Activated T-helper 1 cell treated with anti-CD3 and anti-CD28 coated beads, Interleukin-2, amount 50 U/mL, for 16 hours (primary cell): ENCODE measurements around the gene ALPG.
"Not testable (repeated sequence)": the region's sequence is repeated elsewhere in the genome, so short reads cannot be mapped to it uniquely, and the experiment has no call there.

ENCODE experiments used
- DNase-seq, 2 donors: peaks; one replicate each; pipeline ENCODE4 v3.0.0-alpha.2; 2020; ENCODE audit warnings: low read depth in 1 of 2, low spot score in 1 of 2

The ALPG gene

DNA sequence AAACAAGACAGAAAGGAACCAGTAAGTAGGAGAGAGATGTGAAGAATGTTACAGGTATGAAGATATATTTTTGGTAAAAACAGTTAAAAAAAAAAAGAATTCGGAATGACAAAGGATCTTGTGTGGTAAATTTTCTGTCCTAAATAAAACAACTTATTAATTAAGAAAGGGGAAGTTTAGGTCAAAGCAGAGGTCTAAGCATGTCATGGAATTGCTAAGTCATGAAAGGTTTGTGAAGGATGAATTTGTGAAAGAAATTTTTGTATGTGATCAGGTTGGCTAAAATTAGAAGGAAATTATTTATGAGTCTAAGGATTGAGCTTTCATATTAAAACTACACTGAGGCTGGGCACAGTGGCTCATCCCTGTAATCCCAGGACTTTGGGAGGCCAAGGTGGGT, 11.1 kb upstream of the ALPG start:
- no peak for DNase-seq

GRCh38 chr2:232396683-232397082, 10.0 kb upstream of the ALPG start:
- no peak for DNase-seq

- DNase-seq: no peak
Measured at GRCh38 chr2:232398293-232399034, 8.2 kb upstream of the ALPG start.

- DNase-seq: no peak
Measured at GRCh38 chr2:232400256-232401015, 6.2 kb upstream of the ALPG start.

DNA sequence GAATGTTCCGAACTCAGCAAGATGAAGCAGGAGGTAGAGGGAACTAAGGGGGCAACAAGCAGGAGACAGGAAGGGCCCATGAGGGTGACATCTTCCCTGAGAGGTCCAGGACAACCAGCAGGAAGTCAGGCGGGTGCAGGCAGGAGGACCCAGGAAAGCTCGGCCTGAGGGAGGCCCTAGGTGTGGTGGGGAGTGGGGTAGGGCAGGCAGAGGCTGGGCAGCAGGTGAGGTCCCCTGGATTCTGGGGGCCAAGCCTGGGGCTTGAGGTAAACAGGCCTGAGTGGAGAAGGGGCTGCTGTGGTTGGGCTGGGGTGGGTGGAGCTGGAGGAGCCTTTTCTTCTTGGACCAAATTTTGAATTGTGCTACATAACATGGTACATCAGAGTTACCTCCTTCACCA, 4.1 kb upstream of the ALPG start:
- DNase-seq: no peak

DNA sequence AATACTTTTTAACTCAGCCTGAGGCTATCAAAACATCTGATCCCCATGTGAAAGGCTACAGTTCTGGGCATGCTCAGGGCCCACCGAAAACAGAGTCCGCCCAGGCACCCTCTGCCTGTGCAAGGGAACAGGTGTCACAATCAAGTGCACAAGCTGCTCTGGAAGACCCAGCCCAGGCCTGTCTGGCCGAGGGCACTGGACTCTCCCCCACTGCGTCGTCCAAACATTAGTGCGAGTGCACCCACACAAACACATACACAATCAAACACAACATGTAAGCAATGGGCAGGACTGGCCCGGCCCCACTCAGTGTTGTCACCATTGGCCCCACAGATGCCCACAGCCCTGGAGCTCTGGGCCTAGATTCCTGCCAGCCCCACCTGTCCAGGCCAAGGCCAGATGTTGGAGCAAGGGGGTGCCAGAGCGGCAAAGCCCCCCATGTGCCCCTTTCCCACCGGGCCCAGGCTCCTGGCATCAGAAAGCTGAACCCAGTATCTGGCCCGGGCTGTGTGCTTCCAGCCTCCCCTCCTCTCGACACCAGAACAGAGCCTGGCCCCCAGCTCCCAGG, 617 bp upstream of the ALPG start:
- DNase-seq: no peak

DNA sequence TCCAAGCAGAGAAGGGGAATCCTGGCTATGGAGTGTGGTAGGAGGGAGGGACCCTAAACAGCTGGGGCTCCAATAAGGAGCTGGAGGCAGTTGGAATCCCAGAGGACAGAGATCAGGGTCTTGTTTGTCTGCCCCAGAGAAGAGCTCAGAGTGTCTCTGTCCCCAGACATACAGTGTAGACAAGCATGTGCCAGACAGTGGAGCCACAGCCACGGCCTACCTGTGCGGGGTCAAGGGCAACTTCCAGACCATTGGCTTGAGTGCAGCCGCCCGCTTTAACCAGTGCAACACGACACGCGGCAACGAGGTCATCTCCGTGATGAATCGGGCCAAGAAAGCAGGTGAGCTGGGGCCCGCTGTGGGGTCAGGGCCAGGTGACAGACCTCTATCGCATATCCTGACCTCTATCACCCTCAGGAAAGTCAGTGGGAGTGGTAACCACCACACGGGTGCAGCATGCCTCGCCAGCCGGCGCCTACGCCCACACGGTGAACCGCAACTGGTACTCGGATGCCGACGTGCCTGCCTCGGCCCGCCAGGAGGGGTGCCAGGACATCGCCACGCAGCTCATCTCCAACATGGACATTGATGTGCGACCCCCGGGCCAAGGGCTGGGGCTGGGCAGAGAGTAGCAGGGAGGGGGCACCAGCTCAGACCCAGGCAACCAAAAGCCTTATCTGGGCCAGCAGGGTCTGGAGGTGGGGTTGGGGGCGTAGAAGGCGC, 945 bp downstream of the ALPG start:
- not testable (repeated sequence) for DNase-seq

DNA sequence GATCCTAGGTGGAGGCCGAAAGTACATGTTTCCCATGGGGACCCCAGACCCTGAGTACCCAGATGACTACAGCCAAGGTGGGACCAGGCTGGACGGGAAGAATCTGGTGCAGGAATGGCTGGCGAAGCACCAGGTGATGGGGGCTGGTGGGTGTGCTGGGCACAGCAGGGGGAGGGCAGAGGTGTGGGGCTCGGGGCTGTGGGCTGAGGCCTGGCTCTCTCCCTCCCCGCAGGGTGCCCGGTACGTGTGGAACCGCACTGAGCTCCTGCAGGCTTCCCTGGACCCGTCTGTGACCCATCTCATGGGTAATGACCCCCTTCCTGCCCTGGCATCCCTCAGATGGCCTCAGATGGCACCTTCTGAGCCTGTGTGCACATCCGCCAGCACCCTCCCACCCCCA, 1.6 kb downstream of the ALPG start:
- not testable (repeated sequence) for DNase-seq

- DNase-seq: not testable (repeated sequence)
Measured at GRCh38 chr2:232409617-232410016, 3.0 kb downstream of the ALPG start.

DNA sequence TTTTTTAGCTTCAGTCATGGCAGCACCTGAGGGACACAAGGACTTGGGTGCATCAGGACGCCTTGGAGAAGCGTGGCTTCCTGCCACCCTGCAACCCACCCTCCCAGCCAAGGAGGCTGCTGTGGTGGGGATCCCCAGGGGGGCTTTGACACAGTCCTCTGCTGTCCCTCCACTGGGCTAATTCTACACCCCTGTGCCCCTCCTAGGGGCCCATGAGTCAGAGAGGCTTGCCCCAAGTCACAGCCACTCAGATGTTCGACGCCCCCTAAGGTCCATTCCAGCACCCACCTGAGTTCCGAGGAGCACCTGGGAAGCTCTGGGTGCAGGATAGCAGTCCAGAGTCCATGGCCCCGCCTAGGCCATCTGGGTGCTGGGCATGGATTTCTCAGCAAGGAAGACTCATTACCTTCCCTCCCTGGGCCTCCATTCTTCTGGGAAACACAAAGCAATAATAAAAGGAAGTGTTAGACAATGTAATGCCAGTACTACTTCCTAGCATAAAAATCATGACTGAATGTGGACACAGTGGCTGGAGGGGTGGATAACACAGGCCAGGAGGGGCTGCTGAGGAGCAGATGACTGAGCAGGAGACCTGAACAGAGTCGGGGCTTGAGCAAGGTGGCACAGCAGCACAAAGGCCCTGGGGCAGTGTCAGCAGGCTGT, 3.7 kb downstream of the ALPG start:
- DNase-seq: no peak

DNA sequence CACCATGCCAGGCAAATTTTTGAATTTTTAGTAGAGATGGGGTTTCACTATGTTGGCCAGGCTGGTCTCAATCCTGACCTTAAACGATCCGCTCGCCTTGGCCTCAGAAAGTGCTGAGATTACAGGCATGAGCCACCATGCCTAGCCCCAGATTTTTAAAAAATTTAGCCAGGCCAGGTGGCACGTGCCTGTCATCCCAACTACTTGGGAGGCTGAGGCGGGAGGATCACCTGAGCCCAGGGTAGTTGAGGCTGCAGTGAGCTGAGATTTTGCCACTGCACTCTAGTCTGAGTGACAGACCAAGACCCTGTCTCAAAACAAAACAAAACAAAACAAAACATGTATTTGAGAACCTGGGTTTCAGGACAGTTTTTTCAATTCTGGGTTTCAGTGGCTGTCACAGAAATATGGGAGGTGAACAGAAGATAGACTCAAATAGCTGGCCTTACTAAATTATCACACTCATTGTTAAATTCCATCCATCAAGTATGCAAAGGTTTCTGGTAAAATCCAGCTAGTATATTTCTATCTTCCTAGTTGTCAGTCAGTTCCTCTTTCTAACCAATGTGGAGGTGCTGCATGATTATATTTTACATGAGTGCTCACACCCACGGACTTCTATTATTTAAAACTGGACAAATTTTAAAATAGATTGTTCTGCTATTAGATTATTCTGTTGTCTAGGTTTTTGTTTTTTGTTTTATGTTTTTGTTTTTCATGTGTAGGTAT, 5.4 kb downstream of the ALPG start:
- no peak for DNase-seq

GRCh38 chr2:232412986-232413385, 6.3 kb downstream of the ALPG start:
- no peak for DNase-seq

DNA sequence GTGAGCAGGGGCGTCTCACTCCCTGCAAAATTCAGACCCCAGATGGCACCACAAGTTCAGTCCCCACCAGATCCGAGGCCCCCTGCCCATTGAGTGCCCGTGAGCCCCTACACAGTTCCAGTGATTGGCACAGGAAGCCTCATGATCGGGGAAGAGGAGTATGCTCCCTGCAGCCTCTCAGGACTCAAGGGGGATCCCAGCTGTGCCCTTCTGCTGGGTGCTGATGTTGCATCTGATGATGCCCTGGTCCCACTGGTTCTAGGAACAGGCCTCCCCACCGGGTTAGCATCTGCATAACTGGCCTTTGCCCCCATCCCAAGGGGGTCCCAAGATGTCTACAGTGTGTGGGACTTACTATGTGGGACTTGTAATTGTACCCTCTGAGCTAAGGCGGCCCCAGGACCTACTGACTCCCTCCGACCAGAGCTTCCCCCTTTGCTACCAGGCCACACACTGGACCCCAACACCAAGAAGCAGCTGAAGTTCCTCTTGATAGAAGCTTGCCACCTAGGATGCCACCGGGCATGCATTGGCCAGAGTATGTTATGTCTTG, 8.6 kb downstream of the ALPG start:
- DNase-seq: no peak

DNA sequence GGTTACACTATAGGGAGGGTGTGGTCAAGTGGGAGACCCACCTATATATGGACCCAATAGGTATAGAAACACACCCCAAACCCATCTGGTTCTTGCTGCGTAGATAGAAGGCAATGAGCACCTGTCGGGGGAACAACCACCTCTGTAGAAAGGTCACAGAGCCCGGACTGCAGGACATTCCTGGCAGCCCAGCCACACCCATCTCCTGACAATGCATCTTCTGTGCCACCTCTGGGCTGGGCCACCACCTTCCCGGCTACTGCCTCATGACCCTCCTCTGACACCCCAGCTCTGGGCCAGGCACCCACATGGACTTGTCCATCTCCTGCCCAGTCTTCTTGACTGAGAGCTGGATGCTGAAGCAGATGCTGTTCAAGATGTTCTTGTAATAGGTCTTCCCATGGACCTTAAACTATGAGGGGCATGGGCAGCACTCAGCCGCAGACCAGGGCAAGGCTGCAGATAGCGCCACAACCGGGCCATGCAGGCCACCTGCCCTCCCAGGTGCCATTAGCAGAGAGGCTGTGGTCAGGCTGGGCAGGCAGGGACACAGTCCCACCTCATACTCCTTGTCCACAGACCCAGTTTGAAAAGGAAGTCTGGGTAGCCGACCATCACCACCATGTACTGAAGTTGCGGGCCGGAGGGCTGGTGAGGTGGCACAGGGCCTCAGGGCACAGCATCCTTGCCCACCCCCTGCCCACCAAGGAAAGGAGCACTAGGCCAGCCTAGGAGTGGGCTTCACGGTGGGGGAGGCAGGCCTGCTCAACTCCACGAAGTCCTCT, 9.3 kb downstream of the ALPG start:
- no peak for DNase-seq

GRCh38 chr2:232416521-232417470, 10.2 kb downstream of the ALPG start:
- DNase-seq: no peak

DNA sequence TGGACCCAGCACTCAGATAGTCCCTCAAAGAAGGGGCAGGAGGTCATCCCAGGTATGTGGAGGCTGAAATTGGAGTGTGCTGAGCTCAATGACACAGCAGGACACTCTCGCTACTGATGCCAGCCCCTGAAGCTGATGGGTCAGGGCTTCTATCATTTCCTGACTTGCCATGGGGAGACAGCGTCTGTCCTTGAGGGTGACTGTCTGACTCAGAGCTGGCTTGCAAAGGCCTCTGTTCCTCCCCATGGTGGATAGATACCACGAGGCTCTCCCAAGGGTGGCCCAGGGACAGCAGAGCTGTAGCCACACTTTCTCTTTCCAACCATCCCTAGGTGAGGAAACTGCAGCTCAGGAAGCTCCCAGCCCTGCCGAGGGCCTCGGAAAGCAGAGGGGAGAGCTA, 10.8 kb downstream of the ALPG start:
- no peak for DNase-seq

DNA sequence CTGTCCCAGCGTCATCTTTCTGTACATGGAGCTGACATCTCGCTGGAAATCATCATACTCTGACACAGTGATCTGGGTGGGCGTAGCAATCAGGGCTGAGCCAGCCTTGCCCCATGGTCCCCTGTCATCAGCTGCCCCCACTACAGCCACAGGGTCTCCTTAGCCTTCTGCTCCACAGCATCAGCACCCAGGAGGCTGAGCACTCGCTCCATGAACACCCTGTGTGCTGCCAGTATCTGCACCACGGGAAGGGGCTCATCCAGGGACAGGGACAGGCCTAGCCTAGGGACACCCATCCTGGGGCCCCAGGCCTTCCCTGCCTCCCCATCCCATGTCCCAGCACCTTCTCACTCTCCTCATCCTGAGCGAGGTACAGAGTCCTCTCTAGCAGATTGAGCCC, 11.4 kb downstream of the ALPG start:
- DNase-seq: no peak
